Sciatic nerve (tissue), 2 donors: ENCODE data around the gene AQP1. TPM values are rescaled to one million over a fixed set of nuclear protein-coding genes. Genes with fewer than 3 reads are reported as not detected.

Experiments used
- ATAC-seq: fragments of 200-7000 bp; cut with Tn5 transposase; one replicate; pipeline ENCODE4 v1.9.1; 2020; ENCODE audit warnings: mild to moderate bottlenecking, moderate library complexity
- DNase-seq: peaks from one replicate; pipeline ENCODE4 v3.0.0-alpha.2; 2020; ENCODE audit warnings: low spot score
- intact Hi-C: fragments of 100-400 bp; cut with DNase I; formaldehyde crosslinking; loops from one replicate; pipeline ENCODE4 v1.14.2; 2022
- total RNA-seq: library from RNA; stranded (reverse); fragmentation: NEBNext Ultra II Directional; extraction: Animal tissue kit (Norgen Biotek cat#: 25700); gene quantifications from one replicate; pipeline ENCODE4 v1.2.1, GENCODE V29; 2021
- donor health status: DM: no; HTN: no; CAD: no.
- donor health status: DM: no; HTN: no; CAD: no.

The AQP1 gene
- total RNA-seq: 864 TPM

DNA sequence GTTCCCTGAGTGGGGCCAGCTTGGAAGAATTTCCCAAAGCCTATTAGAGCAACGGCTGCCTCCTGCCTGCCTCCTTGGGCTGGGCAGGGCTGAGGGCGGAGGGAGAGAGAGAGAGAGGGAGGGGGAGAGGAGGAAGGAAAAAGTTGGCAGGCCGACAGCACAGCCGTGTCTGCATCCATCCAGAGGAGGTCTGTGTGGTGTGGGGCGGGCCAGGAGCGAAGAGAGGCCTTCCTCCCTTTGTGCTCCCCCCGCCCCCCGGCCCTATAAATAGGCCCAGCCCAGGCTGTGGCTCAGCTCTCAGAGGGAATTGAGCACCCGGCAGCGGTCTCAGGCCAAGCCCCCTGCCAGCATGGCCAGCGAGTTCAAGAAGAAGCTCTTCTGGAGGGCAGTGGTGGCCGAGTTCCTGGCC lies at the start of gene AQP1:
Gene AQP1, plus strand, starts transcription at position 293 of the 409 bp plus-strand sequence. Its CDS starts 57 bp downstream, at position 350.
- intact Hi-C loops: no loop called here
- DNase-seq: peak; percentile 89
- peak; percentile 77 for ATAC-seq

DNA sequence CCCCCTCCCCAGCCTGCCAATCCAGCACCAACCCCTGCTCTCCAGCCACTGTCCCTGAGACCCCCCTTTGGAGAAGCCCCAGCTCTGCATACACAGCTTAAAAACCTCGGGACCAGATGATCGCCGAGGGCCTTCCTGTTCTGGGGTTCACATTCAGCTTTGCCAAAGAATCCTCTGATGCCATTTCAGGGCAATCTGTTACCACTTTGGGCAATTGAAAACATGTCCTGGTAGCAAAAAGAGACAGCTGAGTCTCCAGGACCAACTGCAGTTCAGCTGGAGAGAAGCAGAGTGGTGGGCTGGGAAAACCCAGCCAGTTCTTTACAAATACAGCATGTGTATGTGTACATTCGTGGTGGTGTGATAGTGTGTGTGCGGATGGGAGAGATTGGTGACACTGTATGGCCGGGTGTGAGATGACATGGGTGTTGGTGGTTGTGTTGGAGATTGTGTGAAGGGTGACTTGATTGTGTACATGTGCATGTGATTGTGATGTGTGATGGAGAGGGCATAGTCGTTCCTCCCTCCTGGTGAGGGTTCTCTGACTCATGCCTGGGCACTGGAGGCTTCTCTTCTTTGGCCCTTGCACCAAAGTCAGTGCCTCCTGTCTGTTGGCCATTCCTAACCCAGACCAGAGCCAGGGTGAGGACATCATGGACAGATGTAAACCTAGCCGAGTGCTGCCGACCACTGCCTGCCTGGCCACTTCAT lies 48.5 kb upstream of the AQP1 start:
- intact Hi-C loops: no loop called here
- no peak for DNase-seq
- ATAC-seq: peak; percentile 6

DNA sequence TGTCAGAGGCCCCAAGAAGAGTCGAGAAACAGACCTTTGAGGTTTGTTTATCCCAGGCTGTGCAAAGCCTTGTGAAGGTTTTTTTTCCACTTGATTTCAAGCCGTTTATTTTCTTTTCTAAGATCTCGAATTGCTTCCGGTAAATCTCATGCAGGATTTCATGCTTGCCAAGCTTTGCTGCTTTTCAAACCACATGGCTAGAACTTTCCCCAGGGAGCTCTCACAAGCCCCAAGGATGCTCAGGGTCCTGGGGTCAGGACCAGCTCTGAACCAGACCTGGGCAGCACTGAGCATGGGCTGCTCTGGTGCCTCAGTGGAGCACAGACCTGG lies 48.0 kb upstream of the AQP1 start:
- ATAC-seq (peak; percentile 73), DNase-seq (no peak)
- intact Hi-C loops: no loop called here

DNA sequence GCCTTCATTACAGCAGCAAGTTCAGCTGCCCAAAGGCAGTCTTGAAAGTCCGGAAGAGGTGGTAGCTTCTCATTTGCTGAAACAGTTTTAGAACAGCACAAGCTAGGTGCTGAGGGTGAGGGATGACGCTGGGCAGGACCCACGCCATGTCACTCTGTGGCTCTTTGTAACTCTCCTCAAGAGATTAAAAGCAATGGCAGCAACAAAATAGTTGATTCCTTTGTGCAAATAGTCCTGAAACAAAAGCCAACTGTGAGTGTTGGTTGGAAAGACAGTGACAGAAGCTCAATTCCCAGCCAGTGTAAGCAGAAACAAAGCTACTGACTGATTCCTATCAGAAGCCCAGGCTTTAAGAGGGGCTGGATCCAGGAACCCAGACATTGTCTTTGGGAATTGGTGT lies 47.6 kb upstream of the AQP1 start:
- intact Hi-C loops: no loop called here
- ATAC-seq (peak; percentile 59), DNase-seq (no peak)

DNA sequence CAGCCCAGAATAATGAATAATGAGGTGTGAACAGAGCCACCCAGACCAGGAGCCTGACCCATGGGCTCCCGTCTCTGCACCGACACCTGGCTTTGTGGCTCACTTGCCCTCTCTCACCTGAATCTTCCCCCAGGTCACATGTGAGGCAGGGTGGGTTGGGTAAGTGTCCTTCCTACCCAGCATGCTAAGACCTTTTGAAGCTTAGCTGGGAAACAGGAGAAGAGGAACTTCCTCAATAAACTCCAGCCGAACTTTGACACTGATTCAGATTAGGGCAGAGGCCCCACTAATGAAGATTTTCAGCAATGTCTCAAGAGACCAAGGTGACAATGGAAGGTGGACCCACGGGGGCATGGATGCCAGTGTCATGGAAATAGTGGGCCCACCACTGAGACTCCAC lies 46.6 kb upstream of the AQP1 start:
- intact Hi-C loops: no loop called here
- ATAC-seq (no peak), DNase-seq (no peak)

DNA sequence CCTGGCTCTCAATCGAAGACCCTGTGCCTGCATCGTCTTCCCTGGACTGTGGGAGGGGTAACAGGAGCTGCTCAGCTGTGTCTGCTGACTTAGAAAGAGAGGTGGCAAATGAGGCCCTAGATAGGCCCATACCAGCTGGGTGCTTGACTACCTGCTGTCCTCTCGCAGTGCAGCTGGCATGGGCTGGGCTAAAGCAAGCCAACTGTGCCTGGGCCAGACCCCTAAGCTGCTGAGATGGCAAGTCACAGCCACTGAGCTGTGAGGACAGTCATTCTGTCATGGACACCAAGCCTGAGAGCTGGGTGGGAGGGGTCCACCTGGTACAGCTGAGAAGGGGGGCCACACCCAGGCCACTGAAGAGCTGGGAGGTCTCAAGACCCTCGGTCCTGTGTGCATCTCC lies 45.8 kb upstream of the AQP1 start:
- intact Hi-C loops: no loop called here
- DNase-seq (no peak), ATAC-seq (no peak)

DNA sequence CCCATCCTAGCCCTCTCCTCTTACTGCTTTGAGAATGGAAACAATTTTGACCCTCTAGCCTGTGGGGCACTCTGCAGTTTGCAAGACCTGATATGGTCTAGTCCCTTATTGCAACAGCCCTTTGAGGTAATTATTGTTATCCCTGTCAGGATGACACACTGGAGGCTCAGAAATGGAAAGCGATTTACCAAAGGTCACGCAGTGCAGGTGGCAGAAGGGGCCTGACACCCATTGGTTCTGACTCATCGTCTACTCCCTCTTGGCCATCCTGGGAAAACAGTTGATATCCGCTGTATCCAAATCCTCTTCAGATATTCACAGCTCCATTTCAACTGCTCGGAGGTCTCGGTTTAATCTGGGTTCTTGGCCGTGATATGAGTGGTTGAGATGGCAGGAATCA lies 44.7 kb upstream of the AQP1 start:
- ATAC-seq: no peak
- intact Hi-C loops: no loop called here
- DNase-seq: no peak

DNA sequence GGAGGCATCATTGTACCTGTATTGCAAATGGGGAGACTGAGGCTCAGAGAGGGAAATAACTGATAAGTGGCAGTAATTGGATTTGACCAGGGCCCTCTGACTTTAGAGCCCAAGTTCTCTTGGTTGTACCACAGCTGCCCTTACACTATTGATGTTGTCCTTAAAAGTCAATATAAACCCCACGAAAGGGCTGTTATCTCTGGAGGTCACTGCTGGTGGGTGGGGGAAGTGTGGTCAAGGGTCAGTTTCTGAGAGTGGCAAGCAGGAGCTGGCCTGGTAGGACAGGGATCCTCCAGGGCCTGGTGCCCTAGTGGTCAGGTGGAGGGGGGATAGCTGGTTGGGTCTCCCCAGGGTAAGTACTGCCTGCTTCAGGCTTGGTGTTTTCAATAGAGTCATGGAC lies 44.2 kb upstream of the AQP1 start:
- DNase-seq (no peak), ATAC-seq (no peak)
- intact Hi-C loops: no loop called here

DNA sequence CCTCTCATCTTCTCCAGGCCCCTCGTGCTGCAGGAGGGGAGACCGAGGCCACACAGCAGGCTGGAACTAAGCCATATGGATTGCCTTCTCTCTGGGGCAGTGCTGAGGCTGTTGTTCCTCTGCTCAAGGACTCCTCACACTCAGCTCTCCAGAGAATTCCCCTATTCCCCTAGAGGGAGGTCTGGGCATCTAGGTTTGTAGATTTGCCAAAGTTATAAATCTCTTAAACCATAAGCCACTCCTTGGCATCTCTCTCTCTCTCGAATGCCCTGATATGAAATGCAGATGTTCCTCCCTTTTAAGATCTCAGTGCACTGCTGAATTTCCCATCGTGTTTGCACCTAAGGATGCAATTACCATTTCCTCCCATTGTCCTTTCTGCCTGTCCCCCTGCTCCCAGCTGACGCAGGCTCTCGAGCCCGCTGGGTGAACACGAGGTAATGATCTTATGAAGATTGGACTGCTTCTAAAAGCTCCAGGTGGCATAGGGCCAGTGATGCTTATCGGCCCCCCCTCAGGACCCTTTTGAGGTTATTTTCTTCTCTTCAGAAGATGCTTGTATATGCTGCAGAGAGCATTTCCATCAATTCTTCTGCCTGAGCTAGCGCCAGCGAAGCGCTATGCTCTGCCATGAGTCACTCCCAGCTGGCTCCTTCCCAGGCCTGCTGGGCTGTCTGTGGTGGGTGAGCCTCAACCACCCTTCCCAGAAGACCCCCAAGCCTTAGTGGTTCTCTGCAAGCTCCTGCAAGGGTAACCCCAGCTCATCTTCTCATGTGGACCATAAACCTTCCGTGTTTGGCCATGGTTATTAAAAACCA lies 41.6 kb upstream of the AQP1 start:
- no peak for DNase-seq
- ATAC-seq: no peak
- intact Hi-C loops: no loop called here

DNA sequence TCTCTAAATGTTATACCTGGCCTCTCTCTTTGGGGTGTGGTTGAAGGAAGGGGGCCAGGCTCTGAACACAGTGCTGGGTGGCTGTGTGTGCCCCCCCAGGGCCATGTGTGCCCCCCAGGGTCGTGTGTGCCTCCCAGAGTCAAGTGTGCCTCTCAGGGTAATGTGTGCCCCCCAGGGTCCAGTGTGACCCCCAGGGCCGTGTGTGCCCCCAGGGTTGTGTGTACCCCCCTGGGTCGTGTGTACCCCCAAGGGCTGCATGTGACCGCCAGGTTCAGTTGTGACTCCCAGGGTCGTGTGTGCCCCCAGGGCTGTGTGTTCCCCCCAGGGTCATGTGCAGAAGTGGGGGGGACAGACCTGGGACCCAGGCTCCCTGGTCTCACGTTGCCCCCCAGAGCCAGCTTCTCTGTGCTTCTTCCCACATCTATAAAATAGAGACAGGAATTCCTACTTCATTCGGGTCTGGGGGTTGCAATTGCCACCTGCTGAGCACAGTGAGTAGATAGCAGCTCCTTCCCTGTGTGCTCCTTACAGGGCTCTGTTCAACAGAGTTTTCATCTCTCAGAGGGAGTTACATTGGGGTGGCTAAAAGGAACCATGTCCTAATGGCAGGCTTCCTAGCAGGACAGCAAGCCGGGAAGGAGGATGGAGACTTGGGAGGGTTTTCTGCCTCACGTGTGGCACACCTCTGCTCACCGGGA lies 40.7 kb upstream of the AQP1 start:
- intact Hi-C loops: no loop called here
- ATAC-seq: no peak
- no peak for DNase-seq

DNA sequence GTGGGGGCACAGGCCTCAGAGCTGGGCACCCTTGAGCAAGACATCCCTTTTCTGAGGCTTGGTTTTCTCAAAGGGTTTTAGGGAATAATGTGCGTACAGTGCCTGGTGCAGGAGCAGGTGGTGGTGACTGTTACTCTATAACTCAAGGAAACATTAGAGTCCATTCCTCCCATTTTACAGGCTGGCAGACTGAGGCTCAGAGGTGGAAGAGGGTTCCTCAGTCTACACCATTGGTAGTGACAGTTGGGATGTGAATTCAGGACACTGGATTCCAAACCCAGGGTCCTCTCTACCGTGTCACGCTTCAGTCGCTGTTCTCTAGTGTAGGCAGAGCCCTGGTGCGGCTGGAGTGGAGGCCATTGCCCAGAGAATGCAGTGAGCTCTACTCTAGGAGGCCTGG lies 40.0 kb upstream of the AQP1 start:
- ATAC-seq (no peak), DNase-seq (no peak)
- intact Hi-C loops: no loop called here

DNA sequence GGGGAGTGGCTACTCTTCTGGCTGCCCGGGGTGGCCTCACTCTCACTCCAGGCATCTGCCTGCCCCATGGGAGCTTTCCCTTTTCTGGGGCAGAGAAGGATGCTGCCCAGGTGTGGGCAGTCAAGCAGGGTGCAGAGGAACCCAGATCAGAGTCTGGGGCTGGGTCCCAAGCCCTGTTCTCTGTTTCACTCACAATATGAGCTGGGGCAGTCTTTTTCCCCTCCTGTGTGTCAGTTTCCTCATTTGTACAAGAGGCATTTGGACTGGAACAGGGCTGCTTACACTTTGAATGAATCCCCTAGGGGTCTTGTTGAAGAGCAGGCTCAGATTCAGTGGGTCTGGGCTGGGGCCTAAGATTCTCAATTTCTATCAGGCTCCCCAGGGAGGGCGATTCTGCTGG lies 38.4 kb upstream of the AQP1 start:
- no peak for ATAC-seq
- no peak for DNase-seq
- intact Hi-C loops: no loop called here

DNA sequence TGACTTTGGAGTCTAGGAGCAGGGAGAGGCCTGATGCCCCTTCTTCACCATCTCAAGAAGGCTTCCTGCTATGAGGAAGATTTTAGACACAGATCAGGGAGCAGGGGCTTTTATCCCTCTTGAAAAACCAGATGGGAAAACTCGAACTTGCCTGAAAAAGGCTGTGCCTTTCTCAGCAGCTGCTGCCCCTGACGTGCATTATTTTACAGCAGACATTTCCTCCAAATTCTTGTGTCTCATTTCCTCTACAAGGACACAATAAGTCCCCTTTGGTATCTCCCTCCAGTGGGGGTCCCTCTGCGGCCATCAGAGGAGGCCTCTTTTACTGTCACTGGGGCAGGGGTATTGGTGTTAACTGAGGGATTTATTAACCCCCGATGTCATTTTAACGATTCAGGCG lies 38.0 kb upstream of the AQP1 start:
- no peak for ATAC-seq
- DNase-seq: no peak
- intact Hi-C loops: no loop called here

DNA sequence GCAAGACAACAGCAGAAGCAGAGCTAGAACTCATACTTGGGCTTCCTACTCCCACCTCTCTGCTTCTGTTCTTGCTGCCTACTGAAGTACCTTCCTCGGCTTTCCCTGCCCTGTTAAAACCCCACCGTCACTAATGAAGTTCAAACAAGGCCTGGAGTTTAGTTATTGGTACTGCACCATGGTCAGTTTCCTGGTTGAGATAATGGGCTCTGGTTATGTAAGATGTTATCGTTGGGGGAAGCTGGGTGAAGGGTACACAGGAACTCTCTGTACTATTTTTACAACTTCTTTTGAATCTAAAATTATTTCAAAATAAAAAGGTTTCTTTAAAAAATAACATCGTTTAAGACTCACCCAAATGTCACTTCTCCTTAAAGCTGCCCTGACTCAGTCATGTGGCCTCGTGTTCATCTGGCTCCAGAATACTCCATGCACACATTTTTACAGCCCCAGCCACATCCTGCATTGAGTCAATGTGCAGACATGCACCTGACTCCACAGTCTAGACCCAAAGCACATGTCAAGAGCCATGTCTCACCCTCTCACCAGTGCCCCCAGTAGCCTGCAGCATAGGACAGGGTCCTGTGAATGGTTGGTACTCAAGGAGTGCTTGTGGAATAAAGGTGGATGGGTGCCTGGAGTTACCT lies 36.9 kb upstream of the AQP1 start:
- DNase-seq (no peak), ATAC-seq (no peak)
- intact Hi-C loops: no loop called here

DNA sequence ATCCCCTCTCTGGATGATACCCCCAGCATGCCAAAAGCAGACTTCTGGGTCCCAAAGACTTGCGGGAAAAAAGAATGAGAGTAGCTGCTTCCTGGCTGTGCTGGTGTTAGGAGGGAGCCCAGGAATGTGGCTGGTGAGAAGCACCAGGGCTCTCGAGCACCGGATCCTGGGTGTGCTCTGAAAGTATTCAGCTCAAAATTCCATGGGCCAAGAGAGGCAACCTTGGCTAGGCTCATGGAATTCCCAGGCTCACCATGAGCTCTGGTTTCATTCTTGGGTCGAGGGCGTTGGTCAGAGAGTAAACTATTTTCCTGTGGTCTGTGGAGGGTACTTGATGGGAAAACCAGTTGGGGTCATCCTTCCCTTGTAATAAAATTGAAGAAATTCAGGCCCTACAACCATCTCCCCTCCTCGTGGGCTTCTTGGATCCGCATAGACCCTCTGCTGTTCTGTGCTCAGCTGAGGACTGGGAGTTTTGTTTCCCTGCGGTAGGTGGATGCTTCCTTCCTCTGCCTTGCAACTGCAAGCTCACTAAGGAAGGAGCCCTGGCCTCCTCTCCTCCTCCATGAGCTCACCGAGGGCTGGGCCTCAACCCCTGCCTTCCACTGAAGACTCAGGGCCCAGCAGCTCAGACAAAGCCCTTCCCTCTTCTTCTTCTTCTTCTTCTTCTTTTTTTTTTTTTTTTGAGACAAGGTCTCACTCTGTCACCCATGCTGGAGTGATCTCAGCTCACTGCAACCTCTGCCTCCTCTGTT lies 34.5 kb upstream of the AQP1 start:
- peak; percentile 65 for ATAC-seq
- intact Hi-C loops: no loop called here
- DNase-seq: no peak

DNA sequence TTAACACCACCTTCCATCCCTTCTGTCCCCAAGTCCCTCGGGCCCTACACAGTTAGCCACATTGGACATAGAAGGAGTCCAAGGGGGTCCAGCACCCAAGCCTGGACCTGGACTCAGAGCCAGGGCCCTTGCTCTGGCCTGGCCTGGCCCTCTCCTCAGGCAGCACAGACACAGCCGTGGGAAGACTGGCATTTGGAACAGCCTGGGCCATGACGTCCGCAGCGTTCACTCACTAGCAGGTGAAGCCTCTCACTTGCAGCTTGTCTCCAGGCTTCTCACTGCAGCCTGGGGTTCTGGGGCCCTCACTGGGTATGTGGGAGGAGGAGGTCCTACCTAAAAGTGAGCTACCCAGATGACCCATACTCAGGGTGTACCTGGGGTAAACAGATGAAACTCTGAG lies 33.7 kb upstream of the AQP1 start:
- no peak for DNase-seq
- ATAC-seq: no peak
- intact Hi-C loops: no loop called here

DNA sequence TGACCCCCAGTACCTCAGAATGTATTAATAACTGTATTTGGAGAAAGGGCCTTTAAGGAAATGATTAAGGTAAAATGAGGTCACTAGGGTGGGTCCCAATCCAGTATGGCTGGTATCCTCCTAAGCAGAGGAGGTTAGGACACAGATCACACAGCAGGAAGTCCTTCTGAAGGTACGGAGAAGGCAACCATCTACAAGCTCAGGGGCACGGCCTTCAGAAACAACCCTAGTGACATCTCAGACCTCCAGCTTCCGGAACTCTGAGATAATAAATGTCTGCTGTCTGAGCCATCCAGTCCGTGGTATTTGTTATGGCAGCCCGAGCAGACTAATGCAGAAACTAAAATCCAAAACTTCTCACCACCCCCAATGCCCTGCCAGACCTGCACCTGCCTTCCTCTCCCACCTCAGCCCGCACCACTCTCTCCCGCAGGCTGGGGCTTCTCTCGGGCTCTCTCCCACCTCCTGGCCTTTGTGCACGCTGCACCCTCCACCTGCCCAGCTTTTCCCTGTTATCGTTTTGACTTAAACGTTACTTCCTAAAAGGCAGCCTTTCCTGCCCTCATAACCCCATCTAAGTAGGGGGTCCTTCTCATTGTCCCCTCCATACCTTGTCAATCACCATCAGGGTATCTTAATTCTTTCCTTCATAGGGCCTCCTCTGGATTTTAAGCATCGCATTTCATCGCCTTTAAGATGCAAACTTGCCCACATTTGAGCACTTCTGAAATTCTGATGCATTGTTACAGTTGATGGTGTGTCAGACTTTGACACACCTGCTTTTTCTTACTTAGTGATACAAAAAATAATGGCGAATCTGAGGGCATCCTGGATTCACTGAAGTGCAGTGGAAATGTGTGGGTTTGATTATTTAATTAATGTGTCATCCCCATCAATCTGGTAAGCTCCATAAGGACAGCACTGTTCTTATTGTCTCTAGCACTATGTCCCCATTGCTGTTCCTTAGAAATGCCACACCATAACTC lies 32.2 kb upstream of the AQP1 start:
- intact Hi-C loops: no loop called here
- ATAC-seq (no peak), DNase-seq (no peak)

DNA sequence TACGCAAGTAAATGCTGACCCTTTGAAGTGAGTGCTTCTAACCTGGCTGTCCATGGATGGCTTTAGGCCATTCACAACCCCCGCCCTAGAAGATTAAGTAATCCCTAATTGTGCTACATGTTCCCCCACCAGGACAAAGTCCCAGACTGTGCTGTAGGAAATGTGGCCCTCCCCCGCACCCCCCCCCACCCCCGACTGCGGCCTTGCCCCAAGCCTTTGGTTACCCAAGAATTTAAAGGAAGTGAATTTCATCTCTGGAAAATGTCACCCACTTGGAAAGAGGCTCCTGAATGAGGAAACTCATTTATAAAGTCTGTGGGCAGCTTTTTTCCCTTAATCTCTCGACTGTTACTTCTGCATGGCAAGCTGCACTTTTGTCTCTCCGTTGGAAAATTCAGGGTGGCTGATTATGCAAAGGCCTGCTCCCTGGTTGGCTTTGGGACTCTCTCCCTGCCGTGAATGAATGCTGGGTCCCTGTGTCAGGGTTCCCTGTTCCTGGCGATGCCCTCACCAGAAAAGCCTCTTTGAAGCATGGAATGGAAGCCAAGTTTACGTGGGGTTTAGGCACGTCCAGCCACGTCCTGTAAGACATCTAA lies 31.4 kb upstream of the AQP1 start:
- intact Hi-C loops: no loop called here
- ATAC-seq: no peak

More for the DNA sequence above, 31.4 kb upstream of the AQP1 start:
- no peak for DNase-seq
